HG02852 (cell line): ENCODE data around the gene PLOD3.
A peak's percentile ranks its signal among the peaks of the same experiment; 100 is the strongest.

ENCODE experiments used
- ATAC-seq: cut with Tn5 transposase; IDR thresholded peaks from one replicate; pipeline ENCODE4 v1.9.1; 2021; ENCODE audit warnings: mild to moderate bottlenecking, moderate library complexity; ENCODE audit not compliant: unreplicated experiment

The PLOD3 gene

DNA sequence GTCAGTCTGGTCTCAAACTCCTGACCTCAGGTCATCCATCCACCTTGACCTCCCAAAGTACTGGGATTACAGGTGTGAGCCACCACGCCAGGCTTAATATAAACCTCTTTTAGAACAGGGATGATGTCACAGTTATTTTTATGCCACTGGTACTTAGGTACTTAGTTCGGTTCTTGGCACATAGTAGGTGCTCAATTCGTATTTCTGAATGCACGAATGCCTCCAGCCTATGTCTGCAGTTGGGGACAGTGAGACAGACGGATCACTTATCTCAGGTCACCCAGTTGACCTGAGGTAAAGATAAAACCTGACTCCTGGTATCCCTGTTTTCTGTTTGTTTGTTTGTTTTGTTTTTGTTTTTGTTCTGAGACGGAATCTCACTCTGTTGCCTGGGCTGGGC is 31.2 kb downstream of the PLOD3 start:
- ATAC-seq = no peak

DNA sequence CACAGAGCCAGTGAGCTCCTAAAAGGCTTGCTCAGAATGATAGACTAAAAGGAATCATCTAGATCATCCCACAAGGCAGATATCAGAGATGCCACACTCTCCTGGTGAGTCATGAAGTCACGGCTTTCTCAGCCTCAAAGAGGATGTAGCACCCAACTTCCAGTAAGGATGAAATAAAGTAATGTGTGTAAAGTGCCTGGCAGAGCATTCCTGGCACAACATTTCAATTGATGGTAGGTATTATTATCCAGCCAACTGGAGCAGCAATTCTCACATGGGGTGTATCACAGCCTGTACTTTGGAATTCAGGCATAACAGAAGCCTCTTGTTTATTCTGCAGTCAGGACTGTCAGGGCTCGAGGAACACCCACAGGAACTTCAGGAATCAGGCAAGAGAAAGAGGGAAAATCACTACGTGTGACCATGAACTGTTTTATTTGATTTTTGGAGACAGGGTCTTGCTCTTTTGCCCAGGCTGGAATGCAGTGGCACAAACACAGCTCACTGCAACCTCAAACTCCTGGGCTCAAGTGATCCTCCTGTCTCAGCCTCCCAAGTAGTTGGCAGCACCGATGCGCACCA is 32.0 kb downstream of the PLOD3 start:
- no peak for ATAC-seq

DNA sequence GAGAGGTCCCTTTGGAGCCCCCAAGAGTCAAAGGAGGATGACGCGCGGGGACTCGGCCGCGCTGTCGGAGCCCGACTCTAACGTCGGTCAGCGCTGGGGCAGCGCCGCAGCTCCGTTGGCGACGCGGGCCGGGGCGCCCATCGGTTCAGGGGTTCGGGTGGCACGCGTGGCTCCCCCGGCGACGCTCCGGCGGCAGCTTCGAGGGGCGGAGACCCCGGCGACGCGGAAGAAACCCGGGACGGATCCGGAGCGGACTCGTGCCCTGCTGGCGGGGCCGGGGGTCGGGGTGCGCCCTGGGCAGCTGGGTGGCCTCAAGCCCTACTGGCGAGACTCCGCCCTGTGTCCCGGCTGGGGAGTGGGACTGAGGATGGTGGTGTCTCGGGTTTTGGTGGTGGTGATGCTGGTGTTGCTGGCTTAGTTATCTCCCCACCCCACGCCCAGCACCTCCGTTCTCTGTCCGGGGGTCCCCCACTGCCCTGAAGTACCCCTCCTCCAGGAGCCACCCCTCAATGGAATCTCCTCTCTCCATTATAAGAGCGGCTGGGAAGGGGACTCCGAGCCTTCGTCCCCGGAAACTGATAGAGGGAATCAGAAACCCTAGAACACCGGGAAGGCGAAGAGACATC is 37.1 kb downstream of the PLOD3 start, which contains the start of gene NAT16:
NAT16 (minus strand) TSS at position 164 of the 626 bp plus-strand sequence. CDS start 5,486 bp downstream, outside the sequence.
- no peak for ATAC-seq

DNA sequence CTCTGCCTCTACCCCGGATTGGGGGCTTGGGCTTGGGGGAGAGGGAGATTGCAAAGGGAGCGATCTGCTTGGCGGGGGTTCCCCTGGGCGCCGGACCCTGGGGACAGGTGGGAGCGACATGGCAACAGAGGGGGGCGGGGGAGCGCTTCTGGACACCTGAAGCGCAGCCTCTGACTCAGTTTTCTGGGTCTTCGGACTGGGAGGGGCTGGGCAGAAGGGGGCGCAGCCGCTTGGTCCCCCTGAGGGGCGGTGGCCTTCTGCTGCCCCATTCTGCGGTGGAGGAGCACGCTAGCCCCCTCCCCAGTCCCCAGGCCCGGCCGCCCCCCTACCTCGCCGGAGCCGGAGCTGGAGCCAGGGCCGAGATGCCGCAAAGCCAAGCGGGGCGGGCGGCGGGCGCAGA is 37.7 kb downstream of the PLOD3 start:
- no peak for ATAC-seq

DNA sequence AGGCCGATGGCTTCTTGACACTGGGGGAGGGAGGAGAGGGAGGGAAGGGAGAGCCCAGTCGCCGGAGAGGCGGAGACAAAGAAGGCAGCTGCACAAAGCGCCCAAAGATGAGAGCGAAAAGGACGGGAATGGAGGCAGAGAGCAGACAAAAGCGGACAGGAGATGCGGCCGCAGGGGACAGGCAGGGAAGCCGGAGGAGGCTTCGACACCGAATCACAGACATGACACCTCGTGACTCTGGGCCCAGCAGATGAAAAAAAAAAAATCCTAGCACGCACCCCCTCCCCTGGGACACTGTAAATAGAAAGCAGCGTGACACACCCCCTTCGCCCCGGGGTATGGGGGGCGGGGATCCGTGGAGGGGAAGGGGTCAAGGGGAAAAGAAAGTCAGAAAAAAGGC is 38.3 kb downstream of the PLOD3 start:
- no peak for ATAC-seq

DNA sequence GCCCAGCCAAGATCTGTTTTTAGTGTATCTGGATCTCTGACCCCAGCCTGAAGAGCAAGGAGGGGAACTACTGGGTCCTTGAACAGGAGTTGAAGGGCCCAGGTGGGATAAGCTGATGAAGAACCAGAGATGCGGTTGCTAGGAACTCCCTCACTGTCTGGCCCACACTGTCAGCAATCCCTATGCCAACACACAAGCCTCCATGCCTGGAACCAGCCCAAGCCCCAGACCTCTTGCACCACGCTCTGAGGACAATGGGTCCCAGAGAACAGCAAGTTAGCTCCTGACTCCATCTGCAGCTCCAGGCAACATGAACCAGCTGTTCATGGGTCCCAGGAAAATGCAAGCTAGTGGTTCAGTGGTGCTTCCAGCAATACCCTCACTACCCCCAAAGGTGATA is 39.7 kb downstream of the PLOD3 start:
- no peak for ATAC-seq

DNA sequence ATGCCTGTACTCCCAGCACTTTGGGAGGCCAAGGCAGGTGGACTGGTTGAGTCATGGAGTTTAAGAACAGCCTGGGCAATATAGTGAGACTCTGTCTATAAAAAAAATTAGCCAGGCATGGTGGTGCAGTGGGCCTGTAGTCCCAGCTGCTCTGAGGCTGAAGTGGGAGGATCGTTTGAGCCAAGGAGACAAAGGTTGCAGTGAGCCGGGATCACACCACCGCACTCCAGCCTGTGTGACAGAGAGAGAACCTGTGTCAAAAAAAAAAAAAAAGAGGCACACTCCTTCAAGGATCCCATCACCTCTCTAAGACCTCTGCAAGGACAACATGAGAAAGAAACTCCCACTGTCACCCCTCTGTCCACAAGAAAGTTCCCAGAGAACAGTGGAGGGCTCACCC is 41.7 kb downstream of the PLOD3 start:
- ATAC-seq = no peak

DNA sequence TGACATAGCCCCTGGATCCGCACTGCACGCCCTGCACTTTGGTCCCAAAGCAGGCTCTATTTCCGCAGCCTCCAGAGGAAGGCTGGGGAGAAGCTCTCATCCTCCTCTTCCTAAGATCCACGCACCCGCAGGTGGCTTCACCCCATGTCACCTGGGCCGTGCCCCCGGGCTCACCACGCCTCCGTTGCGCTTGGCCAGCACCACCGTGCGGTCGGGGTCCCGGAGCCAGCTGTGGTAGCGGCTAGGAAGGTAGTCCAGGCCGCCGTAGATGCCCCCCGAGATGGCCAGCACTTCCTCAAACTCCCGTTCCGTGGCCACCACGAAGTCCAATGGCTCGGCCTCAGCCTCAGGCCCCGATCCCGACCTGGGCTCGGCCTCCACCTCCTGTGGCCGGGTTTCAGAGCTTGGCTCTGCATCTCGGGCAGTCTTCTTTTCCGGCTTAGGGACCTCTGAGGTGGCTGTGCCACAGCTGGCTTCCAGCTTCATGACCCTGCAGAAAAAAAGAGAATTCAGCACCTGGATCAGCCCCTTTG is 43.0 kb downstream of the PLOD3 start:
- no peak for ATAC-seq

DNA sequence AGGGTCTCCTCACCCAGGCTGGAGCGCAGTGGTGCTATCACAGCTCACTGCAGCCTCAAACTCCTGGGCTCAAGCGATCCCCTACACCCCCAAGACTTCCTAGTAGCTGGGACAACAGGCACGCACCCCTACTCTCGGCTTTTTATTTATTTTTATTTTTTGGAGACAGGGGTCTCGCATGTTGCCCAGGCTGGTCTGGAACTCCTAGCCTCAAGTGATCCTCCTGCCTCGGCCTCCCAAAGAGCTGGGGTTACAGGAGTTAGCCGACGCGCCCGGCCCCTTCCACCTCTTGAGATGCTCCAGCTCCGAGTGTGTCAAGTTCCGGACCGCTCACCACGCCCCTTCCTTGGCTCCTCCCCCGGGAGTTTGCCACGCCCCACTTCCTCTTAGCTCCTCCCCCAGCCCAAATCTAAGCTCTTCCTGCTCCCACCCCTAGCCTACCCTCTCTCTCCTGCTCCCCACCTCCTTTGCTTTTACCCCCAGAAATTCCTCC is 43.6 kb downstream of the PLOD3 start:
- no peak for ATAC-seq

DNA sequence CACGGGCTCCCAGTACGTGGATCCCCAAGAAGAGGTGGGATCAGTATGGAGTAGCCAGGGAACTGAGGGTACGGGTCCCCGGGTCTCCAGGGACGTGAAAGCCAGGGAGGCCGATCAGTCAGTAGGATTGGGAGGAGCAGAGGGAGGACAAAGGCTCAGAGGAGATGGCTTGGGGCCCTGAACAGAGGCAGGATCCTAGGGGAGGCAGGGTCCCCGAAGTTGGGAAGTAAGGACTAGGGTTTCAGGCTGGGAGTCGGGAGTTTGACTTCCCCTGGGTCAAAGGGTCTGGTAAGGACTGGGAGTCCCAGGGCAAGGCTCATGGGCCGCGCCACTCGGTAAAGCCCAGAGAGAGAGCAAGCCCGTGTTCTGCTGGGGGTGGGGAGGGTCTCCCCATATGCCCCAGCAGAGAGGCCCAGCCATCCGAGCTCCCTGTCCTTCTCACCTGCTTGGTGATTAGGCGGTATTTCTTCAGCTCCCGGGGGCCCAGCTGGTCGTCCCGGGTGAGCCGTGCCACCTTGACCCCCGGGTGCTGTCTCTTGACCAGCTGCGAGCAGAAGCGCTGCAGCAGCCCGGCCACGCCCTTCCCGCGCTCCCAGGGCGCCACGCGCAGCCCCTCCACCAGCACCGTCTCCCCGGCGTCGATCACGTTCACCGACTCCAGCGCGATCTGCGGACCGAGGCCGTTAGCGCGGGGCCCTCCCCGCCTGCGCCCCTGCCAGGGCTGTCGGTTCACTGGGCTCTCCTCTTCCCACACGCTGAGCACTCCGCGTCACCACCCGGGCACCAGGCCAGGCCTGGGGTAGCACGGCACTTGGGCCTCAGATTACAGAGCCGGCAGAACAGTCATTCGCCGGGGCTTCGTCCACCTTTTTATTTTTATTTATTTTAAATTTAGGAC is 44.3 kb downstream of the PLOD3 start:
- ATAC-seq = no peak

DNA sequence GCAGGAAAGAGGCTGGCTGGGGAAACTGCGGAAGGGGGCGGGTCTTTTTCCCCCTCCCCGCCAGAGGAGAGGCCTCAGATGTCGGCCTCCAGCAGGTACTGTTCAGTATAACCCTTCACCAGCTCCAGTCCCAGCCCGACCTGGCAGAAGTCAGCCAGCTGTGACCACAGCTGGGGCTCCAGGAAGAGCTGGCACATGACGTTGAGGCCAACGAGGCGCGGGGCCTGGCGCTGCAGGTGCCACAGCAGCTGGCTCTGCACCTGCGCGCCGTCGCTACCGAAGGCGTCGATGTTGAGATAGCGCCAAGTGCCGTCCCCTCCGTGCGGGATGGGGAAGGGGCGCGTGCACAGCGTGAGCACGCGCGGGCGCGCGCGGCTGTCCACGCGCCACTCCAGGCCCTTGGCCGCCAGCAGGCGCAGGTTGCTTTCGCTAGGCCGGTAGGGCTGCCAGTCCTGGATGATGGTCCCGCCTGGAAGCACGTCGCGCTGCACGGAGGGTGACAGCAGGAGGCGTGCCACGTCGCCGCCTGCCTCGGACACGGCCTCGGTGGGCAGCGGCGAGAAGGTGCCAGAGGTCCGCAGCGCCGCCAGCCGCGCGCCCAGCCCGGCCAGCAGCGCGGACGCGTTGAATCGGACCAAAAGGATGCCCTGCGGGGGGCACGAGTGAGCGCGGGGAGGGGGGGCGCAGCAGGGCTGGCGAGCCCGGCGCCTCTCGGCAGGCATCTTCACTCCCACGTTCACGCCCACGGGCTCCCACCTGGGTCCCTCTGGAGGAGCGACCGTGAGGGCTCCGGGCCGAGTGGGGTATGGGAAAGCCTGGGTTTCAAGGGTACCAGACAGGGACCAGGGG is 45.2 kb downstream of the PLOD3 start:
- no peak for ATAC-seq

DNA sequence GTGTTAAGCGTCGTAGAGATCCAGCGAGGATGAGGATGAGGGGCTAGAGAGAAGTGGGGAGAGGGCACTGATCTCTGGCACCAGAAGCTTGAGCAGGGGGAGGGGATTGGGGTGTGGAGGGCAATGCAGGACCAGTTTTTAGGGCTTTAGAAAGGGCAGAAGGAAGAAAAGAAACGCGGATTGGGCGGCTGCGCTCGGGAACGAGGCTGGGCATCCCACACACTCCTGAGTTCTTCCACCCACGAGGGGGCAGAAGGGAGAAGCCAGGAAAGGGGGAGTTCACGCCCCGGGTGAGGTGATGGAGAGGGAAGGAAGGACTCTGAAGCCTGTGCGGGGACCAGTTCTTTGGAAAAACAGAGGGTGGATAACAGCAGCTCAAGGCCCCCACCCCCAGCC is 45.9 kb downstream of the PLOD3 start:
- no peak for ATAC-seq

DNA sequence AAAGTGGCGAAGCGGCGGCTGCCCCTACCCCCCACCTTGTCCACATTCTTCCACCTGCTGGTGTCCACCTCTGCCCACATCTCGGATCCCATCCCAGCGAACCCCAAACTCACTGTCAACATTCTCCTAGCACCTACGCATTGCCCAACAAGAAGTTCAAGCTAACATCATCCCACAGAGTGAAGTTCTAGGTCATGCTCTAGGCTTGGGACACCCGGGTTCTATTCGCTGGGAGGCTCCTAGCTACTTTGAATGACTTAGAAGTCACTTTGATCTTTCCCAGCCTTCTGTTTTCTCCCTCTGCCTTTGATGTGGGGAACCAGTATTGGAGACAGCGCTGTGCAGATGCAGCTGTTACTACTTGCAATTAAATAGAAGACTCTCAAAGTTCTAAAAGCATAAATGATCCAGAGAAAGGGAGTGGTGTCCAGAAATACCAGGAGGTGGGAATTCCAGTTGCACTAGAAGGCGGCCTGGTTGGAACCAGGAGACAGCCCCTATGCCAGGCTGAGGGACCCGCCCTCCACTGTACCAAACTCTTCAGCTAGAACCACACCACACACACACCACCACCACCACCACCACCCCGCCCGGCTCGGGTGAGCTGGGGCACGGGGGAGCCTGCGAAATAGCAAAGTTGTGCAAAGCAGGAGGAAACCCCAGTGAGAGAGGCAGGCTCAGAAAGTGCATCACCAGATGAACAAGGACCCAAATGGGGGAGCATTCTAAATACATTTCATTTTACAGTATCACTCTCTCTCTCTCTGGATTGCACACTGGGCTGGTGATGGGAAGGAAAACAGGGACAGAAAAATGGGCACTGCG is 46.6 kb downstream of the PLOD3 start:
- ATAC-seq = no peak

DNA sequence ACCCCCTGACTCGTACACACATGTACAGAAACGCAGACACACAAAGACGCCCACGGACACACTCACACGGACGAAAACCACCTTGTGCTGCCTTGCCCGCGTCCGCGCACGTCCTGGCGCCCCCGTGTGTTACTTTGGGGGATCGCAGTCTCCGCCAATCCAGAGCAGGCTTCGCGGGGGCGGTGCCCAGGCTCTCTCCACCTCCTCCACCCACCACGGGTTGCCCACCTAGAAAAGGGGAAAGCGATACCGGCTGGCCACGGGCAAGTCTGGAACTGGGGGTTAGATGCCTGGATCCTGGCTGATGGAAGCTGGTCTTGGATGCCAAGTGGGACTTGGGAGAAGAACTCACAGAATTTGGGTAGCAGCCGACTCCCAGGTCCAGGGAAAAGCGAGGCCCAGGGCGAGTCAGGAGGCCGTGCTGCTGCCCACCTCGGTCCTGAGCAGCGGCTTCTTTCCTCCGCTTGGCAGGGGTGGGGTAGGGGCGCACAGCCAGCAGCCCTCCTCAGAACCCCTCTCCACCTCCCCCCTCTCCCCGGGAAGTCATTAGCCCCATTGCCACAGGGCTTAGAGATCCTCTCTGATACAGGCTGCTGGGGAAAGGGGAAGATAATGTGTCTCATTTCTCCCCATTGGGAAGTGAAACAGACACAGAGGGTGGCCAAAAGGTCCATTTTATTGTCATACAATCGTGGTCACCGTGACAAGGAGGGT is 47.4 kb downstream of the PLOD3 start:
- peak; percentile 38 for ATAC-seq

DNA sequence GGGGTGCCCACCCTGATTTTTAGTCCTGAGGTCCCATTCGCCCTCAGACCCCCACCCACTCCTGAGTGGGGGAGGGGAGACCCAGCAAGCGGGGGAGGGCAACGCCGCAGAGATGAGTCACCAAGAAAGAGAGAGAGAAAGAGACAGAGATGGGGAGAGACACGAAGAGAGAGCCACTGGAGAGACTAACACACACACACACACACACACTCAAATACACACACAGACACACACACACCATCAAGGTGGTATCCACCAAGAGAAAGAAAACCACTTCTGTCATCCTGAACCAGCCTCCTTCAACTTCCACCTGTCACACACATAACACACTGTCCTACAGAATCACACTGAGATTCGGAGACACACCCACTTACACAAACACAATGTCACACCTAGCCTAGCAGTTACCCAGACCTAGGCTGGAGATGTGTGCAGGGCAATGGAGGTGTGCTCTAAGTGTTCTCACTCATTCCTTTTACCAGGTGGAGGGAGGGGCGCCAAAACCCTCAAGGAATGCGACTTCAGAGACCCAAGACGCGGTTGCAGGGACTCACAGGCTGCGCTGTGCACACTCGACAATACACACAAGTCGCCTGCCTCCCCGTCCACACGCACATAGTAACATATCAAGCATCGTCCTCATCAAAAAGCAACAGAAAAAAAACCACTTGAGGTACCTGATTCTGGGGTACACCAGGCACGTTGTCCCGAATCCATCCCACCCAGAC is 48.1 kb downstream of the PLOD3 start:
- no peak for ATAC-seq

DNA sequence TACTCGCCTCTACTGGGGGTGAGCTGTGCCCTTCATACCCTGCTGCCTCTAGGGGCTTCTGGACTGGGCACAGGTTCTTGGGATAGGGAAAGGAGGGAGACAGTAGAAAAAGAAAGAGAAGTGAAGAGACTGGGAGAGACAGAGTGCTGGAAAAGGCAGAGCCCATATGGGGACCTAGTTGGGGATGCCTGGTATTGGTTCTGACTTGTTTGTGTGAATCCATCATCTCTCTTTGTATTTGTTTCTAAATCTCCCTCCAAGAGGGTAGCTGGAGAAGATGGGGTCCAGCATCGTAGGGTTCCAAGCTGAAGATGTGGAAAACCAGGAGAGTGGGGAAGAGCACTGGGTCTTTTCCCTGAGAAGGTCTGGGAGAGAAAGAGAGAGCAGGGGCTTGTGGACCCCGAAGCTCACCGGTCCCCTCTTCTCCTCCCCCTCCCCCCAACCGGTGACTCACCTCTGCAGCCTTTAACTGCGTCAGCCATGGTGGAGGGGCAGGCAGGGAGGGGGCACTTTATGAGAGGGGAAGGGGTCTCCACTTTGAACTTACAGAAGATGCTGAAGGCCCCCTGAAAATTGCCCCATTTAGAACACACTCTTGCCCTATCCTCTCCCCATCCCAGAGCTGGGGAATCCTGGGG is 48.9 kb downstream of the PLOD3 start:
- ATAC-seq = no peak

DNA sequence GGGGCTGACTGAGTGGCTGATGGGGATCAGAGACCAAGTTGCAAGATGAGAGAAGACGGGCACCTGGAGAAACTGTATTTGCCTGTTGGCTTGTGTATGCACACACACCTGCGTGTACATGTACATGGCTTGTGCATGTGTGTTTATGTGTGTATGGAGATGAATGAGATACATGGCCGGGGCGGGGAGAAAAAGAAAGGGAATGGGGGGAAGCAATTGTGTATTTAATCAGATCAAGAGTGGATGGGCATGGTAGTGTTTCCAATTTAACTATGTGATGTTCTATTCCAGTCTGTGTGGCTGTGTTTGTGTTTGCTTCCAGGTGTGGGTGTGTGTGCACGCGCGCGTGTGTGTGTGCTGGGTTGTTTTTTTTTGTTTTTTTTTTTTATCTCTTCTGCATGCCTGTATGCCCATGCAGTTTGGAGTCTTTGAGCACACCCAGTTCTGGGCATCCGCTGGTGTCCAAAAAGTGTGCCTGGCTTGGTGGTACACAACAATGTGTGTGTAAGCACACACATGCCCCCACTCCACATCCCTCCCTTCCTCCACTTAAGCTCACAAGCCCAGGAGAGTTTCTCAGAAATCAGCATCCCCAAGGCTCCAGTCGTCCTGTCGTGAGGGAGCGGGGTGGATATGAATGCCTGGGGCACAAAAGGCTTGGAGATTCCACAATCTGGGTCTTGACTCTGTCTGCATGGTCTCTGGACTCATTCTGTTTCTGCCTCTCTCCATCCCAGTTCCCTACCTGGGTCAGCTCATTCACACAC is 49.6 kb downstream of the PLOD3 start:
- ATAC-seq = no peak
